Measurements from ENCODE around the gene RAB40C.

RAB40C gene

DNA sequence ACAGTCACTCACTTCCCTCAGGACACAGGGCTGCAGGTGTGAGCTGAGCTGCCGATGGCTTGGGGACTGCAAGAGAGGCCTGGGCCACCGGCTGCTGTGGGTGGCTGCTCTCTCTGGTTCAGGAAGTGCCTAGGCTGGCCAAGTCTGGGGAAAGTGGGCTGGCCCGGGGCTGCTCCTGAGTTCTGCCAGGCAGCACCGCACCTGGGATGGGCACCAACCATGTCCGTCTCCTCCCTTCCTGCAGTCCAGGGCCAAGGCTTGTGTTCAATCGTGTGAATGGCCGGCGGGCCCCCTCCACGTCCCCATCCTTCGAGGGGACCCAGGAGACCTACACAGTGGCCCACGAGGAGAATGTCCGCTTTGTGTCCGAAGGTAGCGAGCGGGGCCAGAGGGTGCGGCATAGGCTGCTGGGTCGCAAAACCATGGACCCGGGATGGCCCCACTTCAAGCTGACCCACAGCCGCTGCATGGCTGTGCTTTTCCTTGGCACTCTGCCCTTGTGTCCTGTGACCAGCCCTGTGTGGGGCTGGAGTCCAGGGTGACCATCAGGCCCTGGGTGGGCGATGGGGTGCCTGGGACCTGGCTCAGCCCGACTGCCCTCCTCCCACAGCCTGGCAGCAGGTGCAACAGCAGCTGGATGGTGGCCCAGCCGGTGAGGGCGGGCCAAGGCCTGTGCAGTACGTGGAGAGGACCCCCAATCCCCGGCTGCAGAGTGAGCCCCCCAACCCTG is 57.5 kb downstream of the RAB40C start:
- DNase-seq (ENCODE audit: low read depth): no peak

DNA sequence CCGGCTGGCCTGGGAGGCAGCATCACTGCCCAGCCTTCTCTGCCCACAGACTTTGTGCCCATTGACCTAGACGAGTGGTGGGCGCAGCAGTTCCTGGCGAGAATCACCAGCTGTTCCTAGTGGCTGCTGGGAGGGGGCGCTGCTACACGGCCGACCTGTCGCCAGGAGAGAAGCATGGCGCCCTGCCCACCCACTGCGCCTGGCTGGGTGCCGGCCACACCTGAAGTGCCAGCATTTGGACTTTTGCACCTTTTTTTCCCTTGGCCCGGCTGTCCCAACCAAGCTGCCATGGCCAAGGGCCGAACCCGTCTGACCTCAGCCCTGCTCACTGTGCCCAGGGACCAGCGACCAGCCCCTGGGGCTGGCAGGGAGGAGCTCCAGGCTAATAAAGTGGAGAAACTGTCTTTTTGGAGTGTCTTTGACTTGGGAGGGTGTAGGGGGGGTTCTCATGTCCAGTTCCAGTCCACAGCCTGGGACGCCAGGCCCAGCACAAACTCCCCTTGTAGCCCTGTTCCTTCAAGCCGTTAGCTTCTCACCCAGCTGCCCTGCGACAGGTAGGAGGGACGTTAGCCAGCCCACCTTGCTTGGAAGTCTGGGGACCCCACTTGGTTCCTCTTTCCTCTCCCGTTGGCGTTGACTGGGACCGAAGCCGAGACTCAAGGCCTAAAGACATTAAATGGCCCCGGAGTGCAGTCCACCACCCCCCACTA is 58.4 kb downstream of the RAB40C start:
- DNase-seq (ENCODE audit: low read depth): peak; percentile 60

DNA sequence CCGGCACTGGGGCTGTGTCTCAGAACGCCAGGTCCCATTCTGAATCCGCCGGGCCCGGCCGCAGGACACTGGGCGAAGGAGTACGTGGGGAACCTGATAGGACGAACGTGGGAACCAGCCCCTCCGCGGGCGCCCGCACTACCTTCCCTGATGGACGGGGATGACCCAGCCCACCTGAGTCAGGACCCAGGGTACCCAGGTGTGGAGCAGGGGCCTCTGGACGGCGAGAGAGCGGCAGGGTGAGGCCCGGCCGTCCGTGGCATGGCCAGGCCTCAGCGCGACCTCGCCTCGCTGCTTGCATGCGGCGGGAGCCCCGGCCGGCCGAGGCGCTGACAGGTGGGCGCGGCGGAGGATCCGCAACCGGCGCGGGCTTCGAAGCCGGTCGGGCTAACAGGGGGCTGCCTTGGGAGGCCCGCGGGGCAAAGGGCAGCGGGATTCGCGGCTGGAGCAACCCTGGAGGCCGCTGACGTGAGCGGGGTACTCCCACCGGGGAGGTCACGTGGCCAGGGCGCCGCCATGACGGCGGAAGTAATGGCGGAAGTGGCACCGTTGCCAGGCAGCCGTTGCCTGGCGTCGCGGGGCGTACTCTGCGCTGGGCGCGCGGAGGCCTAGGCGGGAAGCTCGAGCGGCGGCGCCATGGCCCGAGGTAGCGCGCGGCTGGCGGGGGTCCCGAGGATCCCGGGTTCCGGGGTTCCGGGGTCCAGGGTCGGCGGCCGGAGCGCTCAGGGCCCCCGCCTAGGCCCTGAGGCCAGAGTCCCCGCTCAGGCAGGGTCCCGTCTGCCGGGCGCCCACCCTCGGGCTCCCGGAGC is 59.1 kb downstream of the RAB40C start, which contains the start of gene WDR90:
Gene WDR90, plus strand, starts transcription at position 585 of the 809 bp plus-strand sequence. Its CDS starts 52 bp downstream, at position 637.
- peak; percentile 94 for DNase-seq (ENCODE audit: low read depth)

DNA sequence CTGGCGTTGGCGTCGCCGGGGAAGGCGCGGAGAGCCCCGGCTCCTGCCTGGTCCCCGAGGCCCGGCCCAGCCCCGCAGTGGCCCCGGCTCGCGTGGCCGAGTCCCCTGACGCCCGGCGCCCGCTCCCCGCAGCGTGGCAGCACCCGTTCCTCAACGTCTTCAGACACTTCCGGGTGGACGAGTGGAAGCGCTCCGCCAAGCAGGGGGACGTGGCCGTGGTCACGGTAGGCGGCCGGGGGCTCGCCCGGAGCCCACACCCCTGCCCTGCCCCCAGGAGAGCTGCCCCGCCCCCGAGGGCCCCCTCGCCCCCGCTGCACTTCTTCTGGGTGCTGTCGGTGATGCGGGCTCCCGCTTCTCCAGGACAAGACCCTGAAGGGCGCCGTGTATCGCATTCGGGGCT is 59.8 kb downstream of the RAB40C start:
- DNase-seq (ENCODE audit: low read depth): no peak

DNA sequence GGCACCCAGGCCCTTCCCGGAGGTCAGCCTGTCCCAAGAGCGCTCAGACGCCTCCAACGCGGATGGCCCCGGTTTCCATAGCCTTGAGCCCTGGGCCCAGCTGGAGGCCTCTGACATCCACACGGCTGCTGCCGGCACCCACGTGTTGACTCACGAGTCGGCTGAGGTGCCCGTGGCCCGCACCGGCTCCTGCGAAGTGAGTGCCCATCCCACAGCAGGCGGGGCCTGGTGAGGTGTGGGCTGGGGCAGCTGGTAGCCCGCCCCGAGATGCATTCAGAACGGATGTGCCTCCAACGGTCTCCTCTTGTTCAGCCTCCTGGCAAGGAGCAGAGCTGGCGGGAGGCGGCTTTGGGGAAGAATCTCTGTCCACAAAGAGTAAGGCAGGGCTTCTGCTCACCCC is 62.0 kb downstream of the RAB40C start:
- DNase-seq (ENCODE audit: low read depth): no peak

DNA sequence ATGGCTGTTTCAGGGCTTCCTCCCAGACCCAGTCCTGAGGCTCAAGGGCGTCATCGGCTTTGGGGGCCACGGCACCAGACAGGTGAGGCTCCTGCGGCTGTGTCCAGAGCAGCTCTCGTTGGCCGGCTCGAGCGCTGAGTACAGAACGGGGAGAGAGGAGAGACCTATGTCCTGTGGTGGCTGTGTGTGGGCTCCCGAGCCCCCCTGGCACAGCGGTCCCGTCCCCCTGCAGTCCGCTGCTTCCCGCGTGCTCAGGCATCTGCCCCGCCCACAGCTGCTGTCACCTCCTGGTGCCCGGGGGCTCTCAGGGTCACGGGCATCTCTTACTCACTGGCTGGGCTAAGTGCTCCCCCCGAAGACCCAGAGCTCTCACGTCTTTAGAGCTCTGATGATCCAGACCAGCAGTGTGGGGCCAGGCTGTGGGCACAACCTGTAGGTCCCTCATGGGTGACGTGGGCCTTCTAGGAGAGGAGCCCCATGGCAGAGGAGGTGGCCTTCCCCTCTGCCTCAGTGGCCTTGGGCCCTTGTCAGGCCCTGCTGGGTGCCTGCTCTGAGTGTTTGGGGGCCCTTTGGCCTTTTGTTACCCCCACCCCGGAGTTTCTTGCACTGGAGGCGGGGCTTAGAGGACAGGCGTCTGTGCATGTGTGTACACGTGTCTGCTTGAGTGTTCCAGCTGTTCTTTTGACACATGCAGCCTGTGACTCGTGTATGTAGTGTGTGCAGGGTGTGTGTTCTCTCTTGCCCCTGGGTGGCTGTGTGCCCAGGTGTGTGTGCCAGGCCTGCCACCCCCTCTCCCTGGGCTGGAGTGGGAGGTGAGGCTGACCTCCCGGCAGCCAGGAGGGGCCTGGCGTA is 62.8 kb downstream of the RAB40C start:
- DNase-seq (ENCODE audit: low read depth): no peak

DNA sequence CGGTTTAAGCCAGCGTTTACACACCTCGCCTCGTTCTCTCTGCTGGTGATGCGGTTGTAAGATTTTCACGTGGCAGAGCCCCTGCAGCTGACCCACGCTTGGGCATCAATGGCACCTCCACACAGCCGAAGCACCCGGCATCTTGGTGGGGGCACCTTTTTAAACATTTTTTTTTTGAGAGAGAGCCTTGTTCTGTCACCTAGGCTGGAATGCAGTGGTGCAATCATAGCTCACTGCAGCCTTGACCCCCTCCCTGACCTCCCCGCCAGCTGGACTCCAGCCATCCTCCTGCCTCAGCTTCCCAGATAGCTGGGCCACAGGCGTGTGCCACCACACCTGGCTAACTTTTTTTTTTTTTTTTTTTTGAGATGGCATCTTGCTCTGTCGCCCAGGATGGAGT is 64.2 kb downstream of the RAB40C start:
- no peak for DNase-seq (ENCODE audit: low read depth)

DNA sequence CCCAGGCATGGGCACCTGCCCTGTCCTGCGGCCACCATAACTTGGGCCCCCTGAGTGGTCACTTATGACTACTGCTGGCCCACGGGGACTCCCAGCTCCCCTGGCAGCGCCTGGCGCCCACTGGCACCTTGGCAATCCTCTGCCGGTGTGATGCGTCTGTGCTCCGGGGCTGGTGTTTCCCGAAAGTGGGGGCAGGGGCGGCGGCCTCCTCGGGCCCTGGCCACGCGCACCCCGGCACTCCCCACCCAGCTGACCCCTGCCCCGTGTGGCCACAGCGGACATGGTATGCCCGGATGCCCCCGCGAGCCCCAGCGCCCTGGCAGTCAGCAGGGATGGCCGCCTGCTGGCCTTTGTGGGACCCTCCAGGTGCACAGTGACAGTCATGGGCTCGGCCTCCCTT is 67.6 kb downstream of the RAB40C start:
- no peak for DNase-seq (ENCODE audit: low read depth)

DNA sequence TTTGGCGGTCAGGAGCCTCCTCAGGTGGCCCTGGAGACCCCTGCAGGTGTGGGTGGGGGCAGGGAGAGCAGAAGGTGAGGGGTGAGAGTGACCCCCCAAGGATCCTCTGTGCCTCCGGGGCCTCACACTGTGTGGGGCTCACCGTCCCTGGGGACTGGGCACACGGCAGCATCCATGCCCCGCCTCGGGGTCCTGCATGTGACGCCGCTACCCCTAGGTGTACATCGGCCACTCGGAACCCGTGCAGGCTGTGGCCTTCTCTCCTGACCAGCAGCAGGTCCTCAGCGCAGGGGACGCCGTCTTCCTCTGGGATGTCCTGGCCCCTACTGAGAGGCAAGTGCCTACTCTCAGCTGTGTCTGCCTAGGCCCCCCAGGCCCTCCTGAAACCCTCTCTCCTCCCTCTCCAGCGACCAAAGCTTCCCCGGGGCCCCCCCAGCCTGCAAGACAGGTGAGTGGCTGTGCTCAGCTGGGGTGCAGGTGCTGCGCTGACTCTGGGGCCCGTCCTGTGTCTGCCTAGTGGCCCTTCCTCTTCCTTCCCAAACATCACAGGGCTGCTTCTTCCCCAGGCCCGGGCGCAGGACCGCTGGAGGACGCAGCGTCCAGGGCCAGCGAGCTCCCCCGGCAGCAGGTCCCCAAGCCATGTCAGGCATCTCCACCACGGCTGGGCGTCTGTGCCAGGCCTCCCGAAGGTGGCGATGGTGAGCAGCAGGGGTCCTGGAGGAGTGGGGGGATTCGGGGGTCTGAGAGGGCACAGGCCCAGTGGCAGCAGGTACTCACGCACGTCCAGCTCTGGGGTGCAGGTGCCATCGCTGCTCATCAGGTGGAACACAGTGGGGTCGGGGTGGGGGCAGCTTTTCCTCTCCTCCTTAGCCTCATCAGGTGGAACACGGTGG is 69.1 kb downstream of the RAB40C start:
- no peak for DNase-seq (ENCODE audit: low read depth)

DNA sequence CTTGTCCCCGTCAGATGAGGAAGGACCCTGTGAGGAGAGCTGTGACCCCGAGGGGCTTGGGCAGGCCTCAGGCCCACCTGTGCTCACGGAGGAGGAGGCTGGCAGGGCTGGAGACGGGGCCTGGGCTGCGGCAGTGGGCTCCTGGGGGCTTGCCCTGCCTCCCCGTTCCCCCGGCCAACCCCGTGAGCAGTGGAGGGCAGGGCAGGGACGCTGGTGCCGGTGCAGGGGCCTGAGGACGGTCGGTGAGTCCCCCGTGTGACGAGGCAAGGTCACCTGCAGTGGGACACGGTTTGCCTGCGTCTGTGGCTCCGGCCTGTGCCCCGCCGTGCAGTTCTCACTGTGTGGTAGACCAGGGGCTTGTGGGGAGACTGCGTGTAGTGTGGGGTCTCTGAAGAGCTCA is 69.8 kb downstream of the RAB40C start:
- DNase-seq (ENCODE audit: low read depth): no peak

DNA sequence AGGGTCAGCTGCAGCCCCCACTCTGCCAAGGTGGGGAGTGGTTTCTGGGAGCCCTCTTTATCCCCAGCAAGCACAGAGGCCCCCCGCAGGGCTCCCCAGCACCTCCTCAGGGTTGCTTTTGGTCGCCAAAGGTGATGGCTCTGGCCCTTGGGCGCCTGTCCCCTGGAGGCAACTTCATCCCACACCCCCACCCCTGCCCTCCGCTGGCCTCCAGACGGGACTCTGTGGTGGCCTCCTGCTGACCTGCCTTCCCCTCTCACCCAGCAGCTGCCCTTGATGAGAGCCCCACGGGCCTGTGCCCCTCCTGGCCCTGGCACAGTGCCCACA is 70.2 kb downstream of the RAB40C start:
- DNase-seq (ENCODE audit: low read depth): no peak

DNA sequence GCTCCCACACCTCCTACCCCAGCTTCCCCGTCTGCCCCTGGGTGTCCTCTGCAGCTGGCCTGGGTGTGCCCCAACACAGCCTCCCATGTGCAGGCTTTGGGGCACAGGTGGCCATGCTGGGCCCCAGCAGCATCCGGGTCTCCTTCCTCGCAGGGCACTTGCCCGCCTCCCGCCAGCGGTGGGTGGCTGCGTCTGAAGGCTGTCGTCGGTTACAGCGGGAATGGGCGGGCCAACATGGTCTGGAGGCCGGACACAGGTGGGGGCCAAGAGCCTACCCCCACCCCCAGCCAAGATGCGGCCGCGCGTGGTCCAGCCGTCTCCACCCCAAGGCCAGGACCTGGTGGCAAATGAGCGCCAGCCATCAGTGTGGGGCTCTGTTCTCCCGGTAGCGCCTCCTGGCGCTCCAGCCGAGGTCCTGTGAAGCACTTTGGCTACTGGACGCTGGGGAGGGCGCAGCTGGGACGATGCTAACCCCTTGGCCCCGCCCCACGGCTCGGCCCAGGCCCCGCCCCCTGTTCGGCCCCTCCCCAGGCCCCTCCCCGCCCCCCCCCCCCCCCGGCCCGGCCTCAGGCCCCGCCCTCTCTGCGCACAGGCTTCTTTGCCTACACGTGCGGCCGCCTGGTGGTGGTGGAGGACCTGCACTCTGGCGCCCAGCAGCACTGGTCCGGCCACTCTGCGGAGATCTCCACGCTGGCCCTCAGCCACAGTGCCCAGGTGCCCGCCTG is 70.8 kb downstream of the RAB40C start:
- peak; percentile 57 for DNase-seq (ENCODE audit: low read depth)

DNA sequence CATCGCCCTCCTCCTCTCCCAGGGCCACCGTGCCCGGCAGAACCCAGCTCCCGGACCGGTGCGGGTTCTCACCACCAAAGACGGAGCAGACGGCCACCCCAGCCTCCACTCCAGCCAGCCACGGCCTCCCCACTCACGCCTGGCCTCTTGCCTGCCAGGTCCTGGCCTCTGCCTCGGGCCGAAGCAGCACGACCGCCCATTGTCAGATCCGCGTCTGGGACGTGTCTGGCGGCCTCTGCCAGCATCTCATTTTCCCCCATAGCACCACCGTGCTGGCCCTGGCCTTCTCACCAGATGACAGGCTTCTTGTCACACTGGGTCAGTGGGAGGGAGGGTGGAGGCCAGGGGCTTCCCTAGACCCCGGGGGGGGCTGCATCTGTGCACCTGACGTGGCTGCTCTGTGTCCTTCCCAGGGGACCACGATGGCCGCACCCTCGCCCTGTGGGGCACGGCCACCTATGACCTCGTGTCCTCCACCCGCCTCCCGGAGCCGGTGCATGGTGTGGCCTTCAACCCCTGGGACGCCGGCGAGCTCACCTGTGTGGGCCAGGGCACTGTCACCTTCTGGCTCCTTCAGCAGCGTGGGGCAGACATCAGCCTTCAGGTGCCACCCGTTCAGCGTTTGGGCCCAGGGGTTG is 71.4 kb downstream of the RAB40C start:
- no peak for DNase-seq (ENCODE audit: low read depth)

DNA sequence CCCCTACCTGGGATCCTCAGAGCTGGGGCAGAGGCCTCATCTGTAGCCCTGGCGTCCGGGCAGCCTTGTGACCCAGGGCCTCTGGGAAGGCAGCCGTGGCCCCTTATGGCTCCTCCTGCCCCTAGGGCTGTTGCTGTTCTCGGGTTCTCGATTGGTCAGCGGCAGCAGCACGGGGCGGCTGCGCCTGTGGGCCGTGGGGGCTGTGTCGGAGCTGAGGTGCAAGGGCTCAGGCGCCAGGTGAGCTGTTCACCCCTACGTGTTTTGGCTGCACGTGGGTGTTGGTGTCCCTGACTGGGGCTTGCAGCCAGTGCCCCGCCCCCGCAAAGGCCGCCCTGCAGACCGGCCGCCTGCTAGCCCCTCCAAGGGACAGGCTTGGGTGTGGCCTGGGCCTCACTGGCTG is 72.2 kb downstream of the RAB40C start:
- no peak for DNase-seq (ENCODE audit: low read depth)

DNA sequence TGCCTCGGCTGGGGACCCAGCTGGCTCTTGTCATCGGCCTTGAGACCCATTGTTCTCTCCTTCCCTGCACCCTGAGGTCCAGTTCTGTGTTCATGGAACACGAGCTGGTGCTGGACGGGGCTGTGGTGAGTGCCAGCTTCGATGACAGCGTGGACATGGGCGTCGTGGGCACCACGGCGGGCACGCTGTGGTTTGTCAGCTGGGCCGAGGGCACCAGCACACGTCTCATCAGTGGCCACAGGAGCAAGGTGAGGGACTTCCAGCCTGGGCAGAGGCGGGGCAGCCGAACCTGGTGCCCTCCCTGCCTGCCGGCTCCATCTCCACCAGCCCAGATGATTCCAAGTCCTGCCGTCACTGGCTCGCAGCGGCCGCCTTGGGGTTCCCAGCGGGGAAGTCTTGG is 72.7 kb downstream of the RAB40C start:
- no peak for DNase-seq (ENCODE audit: low read depth)

DNA sequence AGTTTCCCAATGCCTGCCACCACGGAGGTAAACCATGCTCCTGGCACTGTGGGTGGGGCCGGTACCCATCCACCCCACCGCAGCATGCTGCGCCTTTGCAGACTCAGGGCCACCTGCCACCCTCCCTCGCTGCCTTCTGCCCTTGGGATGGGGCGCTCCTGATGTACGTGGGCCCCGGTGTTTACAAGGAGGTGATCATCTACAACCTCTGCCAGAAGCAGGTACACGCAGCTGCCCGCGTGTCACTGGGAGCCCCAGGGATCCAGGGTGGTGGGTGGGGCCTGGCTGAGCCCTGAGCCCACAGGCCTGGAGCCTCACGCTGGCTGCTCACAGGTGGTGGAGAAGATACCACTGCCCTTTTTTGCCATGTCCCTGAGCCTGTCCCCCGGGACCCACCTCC is 76.7 kb downstream of the RAB40C start:
- DNase-seq (ENCODE audit: low read depth): no peak

DNA sequence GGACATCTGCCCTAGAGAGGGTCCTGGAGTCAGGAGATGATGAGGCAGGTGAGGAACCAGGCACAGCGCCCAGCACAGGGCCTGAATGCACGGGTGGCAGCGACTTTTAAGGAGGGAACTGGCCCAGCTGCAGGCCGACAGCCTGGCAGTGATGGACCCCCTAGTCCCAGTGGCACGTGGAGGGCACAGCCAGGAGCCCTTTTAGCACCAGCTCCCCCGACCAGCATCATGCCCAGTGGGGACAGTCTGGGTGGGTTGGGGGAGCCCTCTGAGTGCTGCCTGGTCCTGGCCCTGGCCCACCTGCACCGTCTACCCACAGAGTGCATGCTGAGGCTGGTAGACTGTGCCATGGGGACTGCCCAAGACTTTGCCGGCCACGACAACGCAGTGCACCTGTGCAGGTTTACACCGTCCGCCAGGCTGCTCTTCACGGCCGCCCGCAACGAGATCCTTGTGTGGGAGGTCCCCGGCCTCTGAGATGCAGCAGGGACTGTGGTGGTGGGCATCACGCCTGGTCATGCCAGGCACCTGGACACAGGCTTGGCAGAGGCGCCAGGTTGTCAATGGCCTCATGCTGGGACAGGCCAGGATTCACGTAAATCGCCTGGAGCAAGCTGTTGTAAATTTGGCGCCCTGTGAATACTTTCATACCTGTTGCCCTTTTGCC is 77.4 kb downstream of the RAB40C start:
- DNase-seq (ENCODE audit: low read depth): no peak

DNA sequence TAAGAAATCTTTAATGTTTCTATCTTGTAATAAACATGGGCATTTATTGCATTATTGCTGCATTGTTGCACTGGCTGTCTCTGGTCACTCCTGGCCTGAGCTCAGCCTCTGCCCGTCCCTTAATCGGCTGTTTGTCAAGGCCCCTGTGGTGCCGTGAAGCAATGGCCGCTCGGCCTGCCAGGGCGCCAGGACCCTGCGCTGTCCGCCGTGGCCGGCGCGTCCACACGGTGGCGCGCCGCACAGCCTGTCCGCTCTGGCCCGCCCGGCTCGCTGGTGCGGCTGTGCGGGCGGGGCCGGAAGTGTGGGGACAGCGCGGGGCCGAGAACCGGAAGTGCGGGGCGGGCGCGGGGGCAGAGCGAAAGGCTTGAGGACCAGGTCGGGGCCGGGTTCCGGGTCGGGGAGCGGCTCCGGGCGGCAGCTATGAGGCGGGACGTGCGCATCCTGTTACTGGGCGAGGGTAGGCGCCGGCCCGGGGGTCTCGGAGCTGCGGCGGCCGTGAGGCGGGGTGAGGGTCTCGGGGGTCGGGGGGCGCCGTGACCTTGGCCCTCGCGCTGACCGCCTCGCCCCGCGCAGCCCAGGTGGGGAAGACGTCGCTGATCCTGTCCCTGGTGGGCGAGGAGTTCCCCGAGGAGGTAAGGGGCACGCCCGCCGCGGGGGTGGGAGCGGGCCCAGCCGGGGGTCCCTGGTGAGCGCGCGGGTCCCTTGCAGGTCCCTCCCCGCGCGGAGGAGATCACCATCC is 78.1 kb downstream of the RAB40C start, which contains the start of gene RHOT2:
Gene RHOT2, plus strand, starts transcription at position 353 of the 739 bp plus-strand sequence. Its CDS starts 68 bp downstream, at position 421.
- DNase-seq (ENCODE audit: low read depth): peak; percentile 97
